Measurements from ENCODE around the gene SNTG2. TPM values are rescaled to one million over a fixed set of nuclear protein-coding genes. Genes with fewer than 3 reads are reported as not detected.

SNTG2 gene
- total and polyA plus RNA-seq, 2 of the 13 experiments (the other 11 are each of a cell fraction or from before 2014, with no cell fraction given), result not detected

- no peak overlapping the region for H2AFZ ChIP-seq (ENCODE audit: low read length)
- no peaks in the 10 kb centered on the region for H4K20me1 ChIP-seq (ENCODE audit: insufficient read depth, low read length)
- no peak for DNase-seq (ENCODE audit: low spot score)
- intact Hi-C loops (cut with micrococcal nuclease; ENCODE audit: unreplicated experiment), result no loop called here
- H3K9me3 ChIP-seq (ENCODE audit: low read length), result no peaks in the 10 kb centered on the region
- CTCF ChIA-PET (ENCODE audit: low intra/inter-chr PET ratio, low total read pairs), result no interaction called here
- TF ChIP-seq TFDP1 (CRISPR knock-in tag; IDR thresholded peaks at IDR 0.05; ENCODE audit: borderline replicate concordance) (no peak), HHEX (CRISPR knock-in tag; IDR thresholded peaks at IDR 0.05) (no peak), KDM1A (CRISPR knock-in tag; IDR thresholded peaks at IDR 0.05) (no peak), UBTF (CRISPR knock-in tag; IDR thresholded peaks at IDR 0.05) (no peak), GZF1 (CRISPR knock-in tag; IDR thresholded peaks at IDR 0.05) (no peak), FOXC1 (CRISPR knock-in tag; IDR thresholded peaks at IDR 0.05; ENCODE audit: borderline replicate concordance) (no peak), ZFP36L2 (CRISPR knock-in tag; IDR thresholded peaks at IDR 0.05) (no peak), MEF2D (CRISPR knock-in tag; IDR thresholded peaks at IDR 0.05) (no peak), NFE2L1 (CRISPR knock-in tag; IDR thresholded peaks at IDR 0.05; ENCODE audit: borderline replicate concordance) (no peak), SOX6 (IDR thresholded peaks at IDR 0.05) (no peak), SOX6 (CRISPR knock-in tag; IDR thresholded peaks at IDR 0.05) (no peak), ZNF562 (CRISPR knock-in tag; IDR thresholded peaks at IDR 0.05; ENCODE audit: borderline replicate concordance) (no peak), ZKSCAN1 (IDR thresholded peaks at IDR 0.05; ENCODE audit: low read length) (no peak), ZSCAN31 (CRISPR knock-in tag; IDR thresholded peaks at IDR 0.05; ENCODE audit: low read depth) (no peak), CREM (IDR thresholded peaks at IDR 0.05) (no peak), CREM (CRISPR knock-in tag; IDR thresholded peaks at IDR 0.05) (no peak), KMT2A (CRISPR knock-in tag; IDR thresholded peaks at IDR 0.05) (no peak)
- TF ChIP-seq, protein P1, sequence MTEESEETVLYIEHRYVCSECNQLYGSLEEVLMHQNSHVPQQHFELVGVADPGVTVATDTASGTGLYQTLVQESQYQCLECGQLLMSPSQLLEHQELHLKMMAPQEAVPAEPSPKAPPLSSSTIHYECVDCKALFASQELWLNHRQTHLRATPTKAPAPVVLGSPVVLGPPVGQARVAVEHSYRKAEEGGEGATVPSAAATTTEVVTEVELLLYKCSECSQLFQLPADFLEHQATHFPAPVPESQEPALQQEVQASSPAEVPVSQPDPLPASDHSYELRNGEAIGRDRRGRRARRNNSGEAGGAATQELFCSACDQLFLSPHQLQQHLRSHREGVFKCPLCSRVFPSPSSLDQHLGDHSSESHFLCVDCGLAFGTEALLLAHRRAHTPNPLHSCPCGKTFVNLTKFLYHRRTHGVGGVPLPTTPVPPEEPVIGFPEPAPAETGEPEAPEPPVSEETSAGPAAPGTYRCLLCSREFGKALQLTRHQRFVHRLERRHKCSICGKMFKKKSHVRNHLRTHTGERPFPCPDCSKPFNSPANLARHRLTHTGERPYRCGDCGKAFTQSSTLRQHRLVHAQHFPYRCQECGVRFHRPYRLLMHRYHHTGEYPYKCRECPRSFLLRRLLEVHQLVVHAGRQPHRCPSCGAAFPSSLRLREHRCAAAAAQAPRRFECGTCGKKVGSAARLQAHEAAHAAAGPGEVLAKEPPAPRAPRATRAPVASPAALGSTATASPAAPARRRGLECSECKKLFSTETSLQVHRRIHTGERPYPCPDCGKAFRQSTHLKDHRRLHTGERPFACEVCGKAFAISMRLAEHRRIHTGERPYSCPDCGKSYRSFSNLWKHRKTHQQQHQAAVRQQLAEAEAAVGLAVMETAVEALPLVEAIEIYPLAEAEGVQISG (CRISPR knock-in tag; IDR thresholded peaks at IDR 0.05), result no peak
- H3K9ac ChIP-seq (ENCODE audit: insufficient read depth, low read depth, low read length), result no peak overlapping the region
- no peaks in the 10 kb centered on the region for H3K36me3 ChIP-seq (replicated peaks in 1 of 2; ENCODE audit: control insufficient read depth in 1 of 2, insufficient read depth in 2 of 2, low read length in 2 of 2)
- no TSS peak for BruUV-seq (replicated peaks)
- no peak overlapping the region for H3K27ac ChIP-seq (ENCODE audit: extremely low read length, insufficient read depth, low read length)
- H3K4me1 ChIP-seq (ENCODE audit: insufficient read depth, low read length), result no peaks in the 10 kb centered on the region
- H3K79me2 ChIP-seq (ENCODE audit: insufficient read depth, low read length), result no peaks in the 10 kb centered on the region
- H3K4me3 ChIP-seq (replicated peaks in 1 of 3; ENCODE audit: insufficient read depth in 1 of 3, low read depth in 2 of 3, low read length in 3 of 3), result no peak overlapping the region
- no peak for FAIRE-seq
- H3K4me2 ChIP-seq (ENCODE audit: low read depth, low read length), result no peak overlapping the region
- WGBS (ENCODE audit: low lambda C conversion rate), result 14% methylated on average over 11 of the region's 13 CpGs
- POLR2A ChIA-PET, result no interaction called here
- H3K27me3 ChIP-seq (ENCODE audit: control insufficient read depth in 1 of 2, insufficient read depth in 2 of 2, low read length in 2 of 2), result peaks cover 0 to 16% of the 10 kb centered on the region in 2 experiments; a peak in 2 of 5 replicates
- in situ Hi-C loops (cut with HindIII; ENCODE audit: extremely low pct_ligation_motif_present, low pct_unique_long_range_greater_than_20kb), result no loop called here
- no peak for ATAC-seq
Observed at GRCh38 chr2:1150724-1151511, 200.3 kb downstream of the SNTG2 start.
